Measurements from ENCODE around the gene GSK3B.
"Not testable (repeated sequence)": the region's sequence is repeated elsewhere in the genome, so short reads cannot be mapped to it uniquely, and the experiment has no call there.

GSK3B gene

GRCh38 chr3:120018299-120018698, 75.9 kb downstream of the GSK3B start:
- TF ChIP-seq GLIS3 (CRISPR knock-in tag; IDR thresholded peaks at IDR 0.05) (no peak), ZFP30 (CRISPR knock-in tag; IDR thresholded peaks at IDR 0.05) (no peak), PATZ1 (CRISPR knock-in tag; IDR thresholded peaks at IDR 0.05; ENCODE audit: borderline replicate concordance) (no peak), POU6F1 (CRISPR knock-in tag; IDR thresholded peaks at IDR 0.05; ENCODE audit: borderline replicate concordance, low read depth) (no peak), ZNF70 (CRISPR knock-in tag; IDR thresholded peaks at IDR 0.05) (no peak), TCF4 (CRISPR knock-in tag; IDR thresholded peaks at IDR 0.05; ENCODE audit: borderline replicate concordance) (no peak)
- no peak for ATAC-seq

GRCh38 chr3:120017692-120018091, 76.6 kb downstream of the GSK3B start:
- no peak; the same call in 2 of the 3 replicates for ATAC-seq
- no peak for TF ChIP-seq ZNF8 (CRISPR knock-in tag; IDR thresholded peaks at IDR 0.05)
- no peak for TF ChIP-seq GLIS3 (CRISPR knock-in tag; IDR thresholded peaks at IDR 0.05)
- no peak for TF ChIP-seq ZFP3 (CRISPR knock-in tag; IDR thresholded peaks at IDR 0.05)
- TF ChIP-seq ZNF70 (CRISPR knock-in tag; IDR thresholded peaks at IDR 0.05), result no peak
- TF ChIP-seq TOX (CRISPR knock-in tag; IDR thresholded peaks at IDR 0.05; ENCODE audit: borderline replicate concordance), result no peak
- TF ChIP-seq PATZ1 (CRISPR knock-in tag; IDR thresholded peaks at IDR 0.05; ENCODE audit: borderline replicate concordance), result no peak
- TF ChIP-seq SNAI2 (CRISPR knock-in tag; IDR thresholded peaks at IDR 0.05), result no peak
- TF ChIP-seq CSDC2 (CRISPR knock-in tag; IDR thresholded peaks at IDR 0.05), result no peak
- no peak for TF ChIP-seq ZFP30 (CRISPR knock-in tag; IDR thresholded peaks at IDR 0.05)
- TF ChIP-seq OSR1 (CRISPR knock-in tag; IDR thresholded peaks at IDR 0.05), result no peak
- TF ChIP-seq, protein P1, sequence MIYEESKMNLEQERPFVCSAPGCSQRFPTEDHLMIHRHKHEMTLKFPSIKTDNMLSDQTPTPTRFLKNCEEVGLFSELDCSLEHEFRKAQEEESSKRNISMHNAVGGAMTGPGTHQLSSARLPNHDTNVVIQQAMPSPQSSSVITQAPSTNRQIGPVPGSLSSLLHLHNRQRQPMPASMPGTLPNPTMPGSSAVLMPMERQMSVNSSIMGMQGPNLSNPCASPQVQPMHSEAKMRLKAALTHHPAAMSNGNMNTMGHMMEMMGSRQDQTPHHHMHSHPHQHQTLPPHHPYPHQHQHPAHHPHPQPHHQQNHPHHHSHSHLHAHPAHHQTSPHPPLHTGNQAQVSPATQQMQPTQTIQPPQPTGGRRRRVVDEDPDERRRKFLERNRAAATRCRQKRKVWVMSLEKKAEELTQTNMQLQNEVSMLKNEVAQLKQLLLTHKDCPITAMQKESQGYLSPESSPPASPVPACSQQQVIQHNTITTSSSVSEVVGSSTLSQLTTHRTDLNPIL (CRISPR knock-in tag; IDR thresholded peaks at IDR 0.05; ENCODE audit: low read depth), result no peak
- no peak for TF ChIP-seq TCF4 (CRISPR knock-in tag; IDR thresholded peaks at IDR 0.05; ENCODE audit: borderline replicate concordance)
- no peak for TF ChIP-seq ZNF565 (CRISPR knock-in tag; conservative IDR thresholded peaks at IDR 0.05; ENCODE audit: low read depth)
- no peak for TF ChIP-seq ZC3H10 (CRISPR knock-in tag; IDR thresholded peaks at IDR 0.05)
- TF ChIP-seq, protein P2, sequence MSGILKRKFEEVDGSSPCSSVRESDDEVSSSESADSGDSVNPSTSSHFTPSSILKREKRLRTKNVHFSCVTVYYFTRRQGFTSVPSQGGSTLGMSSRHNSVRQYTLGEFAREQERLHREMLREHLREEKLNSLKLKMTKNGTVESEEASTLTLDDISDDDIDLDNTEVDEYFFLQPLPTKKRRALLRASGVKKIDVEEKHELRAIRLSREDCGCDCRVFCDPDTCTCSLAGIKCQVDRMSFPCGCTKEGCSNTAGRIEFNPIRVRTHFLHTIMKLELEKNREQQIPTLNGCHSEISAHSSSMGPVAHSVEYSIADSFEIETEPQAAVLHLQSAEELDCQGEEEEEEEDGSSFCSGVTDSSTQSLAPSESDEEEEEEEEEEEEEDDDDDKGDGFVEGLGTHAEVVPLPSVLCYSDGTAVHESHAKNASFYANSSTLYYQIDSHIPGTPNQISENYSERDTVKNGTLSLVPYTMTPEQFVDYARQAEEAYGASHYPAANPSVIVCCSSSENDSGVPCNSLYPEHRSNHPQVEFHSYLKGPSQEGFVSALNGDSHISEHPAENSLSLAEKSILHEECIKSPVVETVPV (CRISPR knock-in tag; IDR thresholded peaks at IDR 0.05), result no peak
- no peak for TF ChIP-seq ISL1 (CRISPR knock-in tag; IDR thresholded peaks at IDR 0.05)
- TF ChIP-seq POU6F1 (CRISPR knock-in tag; IDR thresholded peaks at IDR 0.05; ENCODE audit: borderline replicate concordance, low read depth), result no peak

DNA sequence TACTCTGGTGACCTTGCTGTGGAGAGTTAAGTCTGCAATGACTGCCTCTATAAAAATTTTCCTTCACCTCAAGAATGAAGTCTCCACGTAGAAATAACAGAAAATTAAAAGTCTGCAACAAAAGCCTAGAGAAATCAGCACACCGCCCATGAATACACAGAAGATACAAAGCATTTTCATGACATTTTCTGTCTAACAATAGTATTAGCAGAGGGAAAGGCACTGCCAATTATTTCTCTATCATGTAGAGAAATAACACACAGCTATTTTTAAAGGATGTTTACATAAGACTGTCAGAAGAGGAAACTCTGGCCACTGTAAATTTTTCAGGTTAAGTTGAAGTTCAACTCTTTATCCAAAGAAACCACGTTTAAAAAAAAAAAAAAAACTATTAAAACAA, 80.8 kb downstream of the GSK3B start:
- TF ChIP-seq GLIS3 (CRISPR knock-in tag; IDR thresholded peaks at IDR 0.05) (no peak), ZFP30 (CRISPR knock-in tag; IDR thresholded peaks at IDR 0.05) (no peak), BACH2 (CRISPR knock-in tag; IDR thresholded peaks at IDR 0.05; ENCODE audit: borderline replicate concordance) (no peak), ZNF565 (CRISPR knock-in tag; conservative IDR thresholded peaks at IDR 0.05; ENCODE audit: low read depth) (no peak), PPARA (CRISPR knock-in tag; IDR thresholded peaks at IDR 0.05; ENCODE audit: borderline replicate concordance) (no peak), ZC3H10 (CRISPR knock-in tag; IDR thresholded peaks at IDR 0.05) (no peak), SNAI2 (CRISPR knock-in tag; IDR thresholded peaks at IDR 0.05) (no peak), TCF4 (CRISPR knock-in tag; IDR thresholded peaks at IDR 0.05; ENCODE audit: borderline replicate concordance) (no peak), TOX (CRISPR knock-in tag; IDR thresholded peaks at IDR 0.05; ENCODE audit: borderline replicate concordance) (no peak)
- TF ChIP-seq, protein P2 (CRISPR knock-in tag; IDR thresholded peaks at IDR 0.05), result no peak
- no peak for ATAC-seq

DNA sequence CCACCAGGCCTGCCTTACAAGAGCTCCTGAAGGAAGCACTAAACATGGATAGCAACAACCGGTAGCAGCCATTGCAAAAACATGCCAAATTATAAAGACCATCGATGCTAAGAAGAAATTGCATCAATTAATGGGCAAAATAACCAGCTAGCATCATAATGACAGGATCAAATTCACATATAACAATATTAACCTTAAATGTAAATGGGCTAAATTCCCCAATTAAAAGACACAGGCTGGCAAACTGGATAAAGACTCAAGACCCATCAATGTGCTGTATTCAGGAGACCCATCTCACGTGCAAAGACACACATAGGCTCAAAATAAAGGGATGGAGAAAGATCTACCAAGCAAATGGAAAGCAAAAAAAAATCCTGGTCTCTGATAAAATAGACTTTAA, 88.5 kb downstream of the GSK3B start:
- not testable (repeated sequence) for ATAC-seq

- not testable (repeated sequence) for ATAC-seq
These were observed 90.2 kb downstream of the GSK3B start for GRCh38 chr3:120004008-120004498.
